GM12875 (cell line): ENCODE results near the gene GIPR.

ENCODE experiments used
- H3K4me3 ChIP-seq: one replicate; pipeline ENCODE4 v1.5.1; 2011; ENCODE audit warnings: low read depth, low read length, control low read depth
- TF ChIP-seq, protein P1 (sequence below): IDR thresholded peaks from 2 replicates; pipeline ENCODE4 v1.5.1; 2011; ENCODE audit warnings: low read depth, mild to moderate bottlenecking, control low read depth, inconsistent platforms, low read length, moderate library complexity, borderline replicate concordance; ENCODE audit not compliant: insufficient read depth

The GIPR gene

DNA sequence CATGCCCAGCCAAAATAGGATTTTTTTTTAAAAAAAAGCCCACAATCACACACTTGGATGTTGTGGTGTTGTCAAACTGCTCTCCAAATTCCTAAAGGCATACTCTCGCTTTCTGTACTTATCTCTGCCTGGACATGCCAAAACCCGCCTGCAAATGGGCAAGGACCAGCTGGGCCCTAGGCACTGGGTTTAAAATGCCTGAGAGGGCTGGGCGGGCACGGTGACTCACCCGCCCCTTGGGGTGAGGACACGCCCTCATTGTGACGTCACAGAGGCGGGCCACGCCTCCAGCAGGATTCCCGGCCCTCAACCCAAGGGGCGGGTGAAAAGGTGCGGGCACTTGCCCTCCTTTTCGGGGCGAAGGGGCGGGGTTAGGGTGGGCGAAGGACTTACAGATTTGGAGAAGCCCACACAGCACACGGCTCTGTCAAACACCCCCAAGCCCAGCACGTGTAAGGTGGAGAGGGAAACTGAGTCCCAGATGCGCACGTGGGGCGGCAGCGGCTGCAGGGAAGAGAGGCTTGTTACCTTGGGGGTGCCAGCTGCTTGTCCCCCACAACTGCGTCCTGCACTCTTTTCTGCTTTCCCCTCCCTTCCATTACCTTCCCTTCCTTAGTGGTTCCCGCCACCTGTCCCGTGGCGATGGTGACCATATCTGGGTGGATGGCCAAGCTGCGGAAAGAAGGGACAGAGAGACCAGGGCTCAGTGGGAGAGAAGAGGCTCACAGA lies 35.4 kb upstream of the GIPR start:
- no peak overlapping the region for H3K4me3 ChIP-seq

DNA sequence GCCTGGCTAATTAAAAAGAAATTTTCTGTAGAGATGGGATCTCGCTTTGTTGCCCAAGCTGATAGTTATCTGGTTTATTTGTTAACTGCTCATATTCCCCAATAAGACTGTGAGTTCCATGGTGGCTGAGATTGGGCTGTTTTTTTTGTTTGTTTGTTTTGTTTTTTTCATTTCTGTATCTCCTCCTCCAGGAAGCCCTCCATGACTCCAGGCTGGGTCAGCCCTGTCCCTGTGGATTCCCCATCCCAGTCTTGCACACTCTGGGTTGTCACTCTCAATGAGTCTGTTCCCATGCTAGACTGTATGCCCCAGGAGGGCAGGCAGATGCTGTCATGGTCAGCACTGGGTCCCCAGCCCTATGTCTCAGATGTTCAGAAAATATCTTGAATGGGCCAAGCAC lies 31.7 kb upstream of the GIPR start:
- TF ChIP-seq, protein P1, sequence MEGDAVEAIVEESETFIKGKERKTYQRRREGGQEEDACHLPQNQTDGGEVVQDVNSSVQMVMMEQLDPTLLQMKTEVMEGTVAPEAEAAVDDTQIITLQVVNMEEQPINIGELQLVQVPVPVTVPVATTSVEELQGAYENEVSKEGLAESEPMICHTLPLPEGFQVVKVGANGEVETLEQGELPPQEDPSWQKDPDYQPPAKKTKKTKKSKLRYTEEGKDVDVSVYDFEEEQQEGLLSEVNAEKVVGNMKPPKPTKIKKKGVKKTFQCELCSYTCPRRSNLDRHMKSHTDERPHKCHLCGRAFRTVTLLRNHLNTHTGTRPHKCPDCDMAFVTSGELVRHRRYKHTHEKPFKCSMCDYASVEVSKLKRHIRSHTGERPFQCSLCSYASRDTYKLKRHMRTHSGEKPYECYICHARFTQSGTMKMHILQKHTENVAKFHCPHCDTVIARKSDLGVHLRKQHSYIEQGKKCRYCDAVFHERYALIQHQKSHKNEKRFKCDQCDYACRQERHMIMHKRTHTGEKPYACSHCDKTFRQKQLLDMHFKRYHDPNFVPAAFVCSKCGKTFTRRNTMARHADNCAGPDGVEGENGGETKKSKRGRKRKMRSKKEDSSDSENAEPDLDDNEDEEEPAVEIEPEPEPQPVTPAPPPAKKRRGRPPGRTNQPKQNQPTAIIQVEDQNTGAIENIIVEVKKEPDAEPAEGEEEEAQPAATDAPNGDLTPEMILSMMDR: no peak
- no peak overlapping the region for H3K4me3 ChIP-seq

More for the DNA sequence above, 35.4 kb upstream of the GIPR start:
- TF ChIP-seq, protein P1: no peak

DNA sequence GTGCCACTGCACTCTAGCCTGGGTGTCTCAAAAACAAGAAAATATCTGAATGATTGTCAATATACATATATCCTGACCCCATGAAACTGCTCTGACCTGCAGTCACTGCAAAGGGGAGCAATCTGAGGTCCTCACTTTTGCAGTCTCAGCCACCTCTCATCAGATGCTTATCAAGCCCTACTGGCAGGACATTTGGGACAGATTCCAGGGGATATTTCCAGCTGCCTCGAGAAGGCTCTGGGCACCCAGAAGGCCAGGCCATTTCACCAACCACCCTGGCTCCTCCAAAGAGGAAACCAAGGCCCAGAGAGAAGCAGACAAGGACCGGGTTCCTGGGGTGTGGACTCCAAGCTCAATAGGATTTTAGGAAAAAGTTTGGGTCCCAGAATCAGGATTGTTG lies 31.1 kb upstream of the GIPR start:
- H3K4me3 ChIP-seq: no peak overlapping the region
- TF ChIP-seq, protein P1: no peak

DNA sequence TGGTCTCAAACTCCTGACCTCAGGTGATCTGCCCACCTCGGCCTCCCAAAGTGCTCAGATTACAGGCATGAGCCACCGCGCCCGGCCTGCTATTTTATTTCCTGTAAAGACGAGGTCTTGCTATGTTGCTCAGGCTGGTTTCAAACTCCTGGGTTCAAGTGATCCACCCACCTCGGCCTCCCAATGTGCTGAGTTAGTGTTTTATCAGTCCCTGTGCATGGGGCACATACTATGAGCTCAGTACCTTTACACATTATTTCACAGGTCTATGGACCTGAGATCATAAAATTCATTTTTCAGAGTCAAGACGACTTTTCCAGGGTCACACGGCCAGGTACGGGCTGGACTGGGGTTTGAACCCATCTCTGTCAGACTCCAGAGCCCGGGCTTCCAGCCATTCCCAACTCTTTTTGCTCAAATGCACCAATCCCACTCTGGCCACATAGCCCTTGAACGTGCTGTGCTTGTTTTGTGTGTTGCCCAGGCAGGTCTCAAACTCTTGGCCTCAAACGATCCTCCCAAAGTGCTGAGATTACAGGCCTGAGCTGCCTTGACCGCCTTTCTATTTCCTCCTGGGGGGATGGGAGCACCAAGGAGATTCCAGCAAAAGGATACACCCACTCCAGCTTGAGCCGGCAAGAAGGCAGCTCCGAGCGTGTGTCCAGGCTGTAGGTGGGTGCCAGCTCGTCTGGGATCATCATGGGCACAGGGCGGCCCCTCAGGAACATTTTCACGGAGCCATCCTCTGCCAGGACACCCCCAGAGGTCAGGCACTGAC lies 29.9 kb upstream of the GIPR start:
- peak overlapping the region; percentile 85 for H3K4me3 ChIP-seq
- TF ChIP-seq, protein P1: no peak

DNA sequence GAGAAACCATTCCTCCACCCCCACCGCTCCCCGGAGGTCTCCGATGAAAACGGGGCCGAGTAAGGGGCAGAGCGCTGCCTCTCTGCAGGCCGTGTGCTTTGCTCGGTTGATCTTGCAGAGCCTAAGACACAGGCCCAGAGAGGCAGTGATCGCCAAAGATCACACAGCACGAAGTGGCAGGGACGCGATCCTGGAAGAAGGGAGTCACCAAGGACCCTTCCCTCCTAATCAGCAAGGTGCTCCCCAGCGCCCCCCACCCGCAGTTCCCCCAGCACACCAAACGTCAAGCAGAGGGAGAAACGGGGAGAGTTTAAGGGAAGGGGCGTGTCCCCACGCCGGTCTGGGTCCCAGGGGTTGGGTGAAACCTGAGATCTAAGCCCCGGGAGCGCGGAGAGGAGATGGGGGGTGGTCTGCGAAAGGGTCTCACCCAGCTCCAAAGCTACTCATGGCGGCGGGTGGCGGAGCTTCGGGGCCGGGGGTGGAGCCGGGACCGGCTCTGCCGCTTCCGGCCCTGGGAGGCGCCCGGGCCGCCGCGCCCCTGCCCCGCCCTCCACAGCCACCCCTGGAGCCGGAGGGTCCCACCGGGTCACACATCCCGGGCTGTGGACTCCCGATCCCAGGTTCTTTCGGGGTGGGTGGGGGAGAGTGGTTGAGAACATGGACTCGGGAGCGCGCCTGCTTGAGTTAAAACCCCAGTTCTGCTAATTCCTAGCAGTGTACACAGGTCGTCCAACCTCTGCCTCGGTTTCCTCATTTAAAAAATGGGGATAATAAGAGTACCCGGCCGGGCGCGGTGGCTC lies 28.9 kb upstream of the GIPR start, which contains the start of gene EML2:
Gene EML2, minus strand, starts transcription at position 468 of the 800 bp plus-strand sequence. Its CDS starts 21 bp downstream, at position 447.
- TF ChIP-seq, protein P1: peak; percentile 53
- peak within 1 kb of the TSS; percentile 85 for H3K4me3 ChIP-seq

DNA sequence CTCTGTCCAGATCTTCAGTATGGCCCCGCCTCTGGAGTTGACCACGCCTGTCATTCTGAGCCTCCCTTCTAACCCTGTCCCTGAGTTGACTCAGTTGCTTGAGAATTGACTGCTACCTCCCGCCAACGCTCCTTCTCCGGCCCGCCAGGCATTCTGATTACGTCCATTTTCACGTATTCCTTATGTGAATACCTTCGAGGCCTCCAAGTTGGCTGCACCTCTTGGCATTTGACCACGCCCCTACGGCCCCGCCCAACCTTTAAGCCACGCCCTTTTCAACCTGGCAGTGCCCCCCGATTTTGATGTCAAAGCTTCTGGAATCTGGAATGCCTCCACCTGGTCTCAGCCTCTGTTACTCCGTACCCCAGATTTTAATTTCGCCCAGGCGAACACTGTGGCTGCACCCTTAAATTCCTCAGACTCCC lies 27.2 kb upstream of the GIPR start:
- TF ChIP-seq, protein P1: no peak
- H3K4me3 ChIP-seq: peak overlapping the region; percentile 25
